Nephron (organoid): ENCODE measurements around the gene TRIM22.

Experiments
- H3K27ac Mint-ChIP-seq, 3 experiments: 2 replicates each; pipeline ENCODE4 v1.8.0; 2020; ENCODE audit warnings: mixed read lengths in 3 of 3, mild to moderate bottlenecking in 2 of 3, moderate library complexity in 1 of 3
- H3K27me3 Mint-ChIP-seq: 2 replicates; pipeline ENCODE4 v1.8.0; 2021; ENCODE audit warnings: low read depth, mild to moderate bottlenecking, moderate library complexity, mixed read lengths
- H3K36me3 Mint-ChIP-seq: 2 replicates; pipeline ENCODE4 v1.8.0; 2020; ENCODE audit warnings: low read depth, mixed read lengths
- H3K4me1 Mint-ChIP-seq: 2 replicates; pipeline ENCODE4 v1.8.0; 2020; ENCODE audit warnings: mixed read lengths
- H3K4me3 Mint-ChIP-seq, 3 experiments: 2 replicates each; pipeline ENCODE4 v1.8.0; 2020; ENCODE audit warnings: mild to moderate bottlenecking in 3 of 3, mixed read lengths in 3 of 3, moderate library complexity in 2 of 3
- H3K9me3 Mint-ChIP-seq: 2 replicates; pipeline ENCODE4 v1.8.0; 2020; ENCODE audit warnings: mixed read lengths
- CTCF ChIP-seq, 3 experiments: fragments of 200-600 bp; sonication (generic); IDR thresholded peaks; one replicate each; pipeline ENCODE4 v1.5.0; 2021; ENCODE audit warnings: antibody characterized with exemption in 3 of 3; ENCODE audit not compliant: unreplicated experiment in 3 of 3

The TRIM22 gene

GRCh38 chr11:5722622-5723021, 33.0 kb downstream of the TRIM22 start:
- H3K27me3 Mint-ChIP-seq: peaks cover 18% of the 10 kb centered on the region
- no peaks in the 10 kb centered on the region for H3K4me1 Mint-ChIP-seq
- no peaks in the 10 kb centered on the region for H3K36me3 Mint-ChIP-seq
- H3K4me3 Mint-ChIP-seq: no peak overlapping the region
- H3K27ac Mint-ChIP-seq: no peak overlapping the region
- no peak for TF ChIP-seq CTCF (IDR thresholded peaks at IDR 0.05; ENCODE audit: unreplicated experiment in 3 of 3)
- peaks cover 7% of the 10 kb centered on the region for H3K9me3 Mint-ChIP-seq

- Mint-ChIP-seq H3K27me3 (peaks cover 13% of the 10 kb centered on the region), H3K36me3 (no peaks in the 10 kb centered on the region), H3K4me1 (no peaks in the 10 kb centered on the region), H3K4me3 (no peak overlapping the region), H3K9me3 (no peaks in the 10 kb centered on the region), H3K27ac (no peak overlapping the region)
- TF ChIP-seq CTCF (IDR thresholded peaks at IDR 0.05; ENCODE audit: unreplicated experiment in 3 of 3): no peak
Measured at GRCh38 chr11:5726351-5726750, 36.8 kb downstream of the TRIM22 start.

- H3K4me3 Mint-ChIP-seq: no peak overlapping the region
- H3K27me3 Mint-ChIP-seq: peaks cover 15% of the 10 kb centered on the region
- no peaks in the 10 kb centered on the region for H3K4me1 Mint-ChIP-seq
- no peaks in the 10 kb centered on the region for H3K9me3 Mint-ChIP-seq
- no peak for TF ChIP-seq CTCF (IDR thresholded peaks at IDR 0.05; ENCODE audit: unreplicated experiment in 3 of 3)
- H3K27ac Mint-ChIP-seq: no peak overlapping the region
- no peaks in the 10 kb centered on the region for H3K36me3 Mint-ChIP-seq
Measured at GRCh38 chr11:5727691-5728090, 38.1 kb downstream of the TRIM22 start.

- Mint-ChIP-seq H3K27me3 (peaks cover 2% of the 10 kb centered on the region), H3K9me3 (peaks cover 2% of the 10 kb centered on the region)
Measured at GRCh38 chr11:5736396-5736795, 46.8 kb downstream of the TRIM22 start, which contains the start of gene OR56B1. OR56B1 (plus strand) TSS chr11:5736448; CDS start chr11:5736517, 69 bp downstream.

GRCh38 chr11:5737091-5737490, 47.5 kb downstream of the TRIM22 start:
- no peaks in the 10 kb centered on the region for H3K4me1 Mint-ChIP-seq
- no peak for TF ChIP-seq CTCF (IDR thresholded peaks at IDR 0.05; ENCODE audit: unreplicated experiment in 3 of 3)
- H3K27ac Mint-ChIP-seq: no peak overlapping the region
- no peak overlapping the region for H3K4me3 Mint-ChIP-seq
- no peaks in the 10 kb centered on the region for H3K27me3 Mint-ChIP-seq
- H3K36me3 Mint-ChIP-seq: no peaks in the 10 kb centered on the region
- H3K9me3 Mint-ChIP-seq: peaks cover 4% of the 10 kb centered on the region

More at GRCh38 chr11:5736396-5736795, 46.8 kb downstream of the TRIM22 start, which contains the start of gene OR56B1:
- Mint-ChIP-seq H3K4me3 (no peak within 1 kb of the TSS), H3K36me3 (no peaks in the 10 kb centered on the region), H3K4me1 (no peaks in the 10 kb centered on the region), H3K27ac (no peak within 1 kb of the TSS)
- TF ChIP-seq CTCF (IDR thresholded peaks at IDR 0.05; ENCODE audit: unreplicated experiment in 3 of 3): no peak

GRCh38 chr11:5737670-5738392, 48.2 kb downstream of the TRIM22 start:
- no peak overlapping the region for H3K4me3 Mint-ChIP-seq
- H3K9me3 Mint-ChIP-seq: peaks cover 4% of the 10 kb centered on the region
- H3K27me3 Mint-ChIP-seq: no peaks in the 10 kb centered on the region
- H3K4me1 Mint-ChIP-seq: no peaks in the 10 kb centered on the region
- TF ChIP-seq CTCF (IDR thresholded peaks at IDR 0.05; ENCODE audit: unreplicated experiment in 3 of 3): no peak
- H3K36me3 Mint-ChIP-seq: no peaks in the 10 kb centered on the region
- no peak overlapping the region for H3K27ac Mint-ChIP-seq
